ENCODE data around the gene JSRP1.

Gene JSRP1

GRCh38 chr19:2223959-2224358 lies 32.3 kb downstream of the JSRP1 start:
- DNase-seq (ENCODE audit: low read depth), result no peak
- TF ChIP-seq, protein P1, sequence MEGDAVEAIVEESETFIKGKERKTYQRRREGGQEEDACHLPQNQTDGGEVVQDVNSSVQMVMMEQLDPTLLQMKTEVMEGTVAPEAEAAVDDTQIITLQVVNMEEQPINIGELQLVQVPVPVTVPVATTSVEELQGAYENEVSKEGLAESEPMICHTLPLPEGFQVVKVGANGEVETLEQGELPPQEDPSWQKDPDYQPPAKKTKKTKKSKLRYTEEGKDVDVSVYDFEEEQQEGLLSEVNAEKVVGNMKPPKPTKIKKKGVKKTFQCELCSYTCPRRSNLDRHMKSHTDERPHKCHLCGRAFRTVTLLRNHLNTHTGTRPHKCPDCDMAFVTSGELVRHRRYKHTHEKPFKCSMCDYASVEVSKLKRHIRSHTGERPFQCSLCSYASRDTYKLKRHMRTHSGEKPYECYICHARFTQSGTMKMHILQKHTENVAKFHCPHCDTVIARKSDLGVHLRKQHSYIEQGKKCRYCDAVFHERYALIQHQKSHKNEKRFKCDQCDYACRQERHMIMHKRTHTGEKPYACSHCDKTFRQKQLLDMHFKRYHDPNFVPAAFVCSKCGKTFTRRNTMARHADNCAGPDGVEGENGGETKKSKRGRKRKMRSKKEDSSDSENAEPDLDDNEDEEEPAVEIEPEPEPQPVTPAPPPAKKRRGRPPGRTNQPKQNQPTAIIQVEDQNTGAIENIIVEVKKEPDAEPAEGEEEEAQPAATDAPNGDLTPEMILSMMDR (conservative IDR thresholded peaks at IDR 0.05; ENCODE audit: low read length), result no peak
- H3K4me3 ChIP-seq (ENCODE audit: low read length), result no peak overlapping the region

DNA sequence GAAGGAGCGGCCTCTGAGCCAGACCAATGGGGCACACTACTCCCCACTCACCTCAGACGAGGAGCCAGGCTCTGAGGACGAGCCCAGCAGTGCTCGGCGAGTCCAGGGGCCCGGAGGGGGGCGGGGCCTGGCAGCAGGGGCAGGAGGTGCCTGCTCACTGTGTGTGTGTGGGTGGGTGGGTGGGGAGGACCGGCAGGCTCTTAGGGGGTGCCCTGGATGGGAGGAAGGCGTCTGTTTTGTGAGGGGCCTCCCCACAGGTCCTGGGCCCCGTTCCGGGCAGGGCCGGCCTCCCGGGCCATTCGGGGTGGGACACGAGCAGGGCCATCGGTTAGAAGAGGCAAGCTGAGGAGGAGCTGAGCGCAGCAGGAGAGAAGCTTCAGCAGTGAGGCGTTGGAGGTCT lies 32.8 kb downstream of the JSRP1 start:
- TF ChIP-seq, protein P1 (conservative IDR thresholded peaks at IDR 0.05; ENCODE audit: low read length), result no peak
- DNase-seq (ENCODE audit: low read depth), result no peak
- no peak overlapping the region for H3K4me3 ChIP-seq (ENCODE audit: low read length)

- H3K4me3 ChIP-seq (ENCODE audit: low read length), result no peak overlapping the region
- DNase-seq (ENCODE audit: low read depth), result no peak
- TF ChIP-seq, protein P1 (conservative IDR thresholded peaks at IDR 0.05; ENCODE audit: low read length), result no peak
Observed at GRCh38 chr19:2221918-2222317, 34.3 kb downstream of the JSRP1 start.

DNA sequence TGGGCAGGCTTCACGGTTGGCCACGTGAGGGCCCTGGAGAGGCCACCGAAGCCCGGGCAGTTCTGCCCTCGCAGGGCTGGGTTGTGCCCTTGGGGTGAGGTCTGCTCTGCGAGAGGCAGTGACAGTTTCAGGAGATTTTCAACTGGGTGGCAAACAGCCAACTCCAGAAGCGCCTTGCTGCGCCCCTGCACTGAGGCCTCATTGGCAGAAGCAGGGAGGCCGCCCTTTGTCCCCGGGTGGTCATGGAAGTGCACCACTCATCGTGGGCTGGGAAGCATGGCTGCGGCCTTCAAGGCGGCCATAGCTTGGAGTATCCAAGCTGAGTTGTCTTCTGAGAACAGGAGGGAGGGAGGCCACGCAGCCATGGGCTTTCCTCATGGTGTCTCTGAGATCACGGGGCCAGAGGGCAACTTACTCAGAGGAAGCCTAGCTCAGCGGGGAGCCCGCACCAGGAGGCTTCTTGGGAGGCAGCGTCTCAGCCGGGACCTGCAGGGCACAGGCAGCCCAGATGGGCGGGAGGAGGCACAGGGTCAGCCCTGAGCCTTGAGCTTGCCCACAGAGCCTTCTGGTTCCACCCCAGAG lies 34.9 kb downstream of the JSRP1 start:
- TF ChIP-seq, protein P1 (conservative IDR thresholded peaks at IDR 0.05; ENCODE audit: low read length), result no peak
- DNase-seq (ENCODE audit: low read depth), result no peak
- no peak overlapping the region for H3K4me3 ChIP-seq (ENCODE audit: low read length)

DNA sequence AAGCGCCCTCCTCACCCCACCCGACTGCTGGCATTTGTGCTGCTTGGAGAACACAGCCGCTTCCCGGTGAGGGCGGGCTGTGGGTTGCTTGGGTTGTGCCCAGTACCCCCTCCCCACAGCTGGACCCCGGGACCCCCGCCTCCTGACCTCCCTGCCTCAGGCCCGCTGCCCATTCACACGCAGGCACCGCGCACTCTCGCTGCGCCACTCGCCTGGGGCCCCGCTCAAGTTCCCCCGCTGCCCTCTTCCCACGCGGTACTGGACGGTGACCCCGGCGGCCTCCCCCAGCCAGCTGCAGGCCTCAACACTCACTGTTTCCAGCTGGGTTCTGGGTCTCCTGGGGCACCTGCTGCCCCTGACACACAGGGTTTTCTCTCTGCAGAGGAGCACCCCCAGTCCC lies 36.5 kb downstream of the JSRP1 start:
- H3K4me3 ChIP-seq (ENCODE audit: low read length), result no peak overlapping the region
- no peak for DNase-seq (ENCODE audit: low read depth)
- TF ChIP-seq, protein P1 (conservative IDR thresholded peaks at IDR 0.05; ENCODE audit: low read length), result no peak

DNA sequence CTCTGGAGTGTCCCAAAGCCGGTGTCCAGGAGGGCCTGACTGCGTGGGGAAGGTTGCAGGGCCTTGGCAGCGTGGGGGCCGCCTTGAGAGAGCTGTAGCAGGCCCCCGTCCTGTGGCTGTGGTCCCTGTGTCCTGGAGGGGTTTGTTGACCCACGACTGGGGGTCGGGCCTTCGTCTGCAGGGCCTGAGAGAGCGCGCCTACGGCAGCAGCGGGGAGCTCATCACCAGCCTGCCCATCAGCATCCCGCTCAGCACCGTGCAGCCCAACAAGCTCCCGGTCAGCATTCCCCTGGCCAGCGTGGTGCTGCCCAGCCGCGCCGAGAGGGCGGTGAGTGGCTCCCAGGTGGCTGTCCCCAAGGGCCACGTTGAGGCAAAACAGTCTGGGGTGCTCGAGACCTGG lies 38.6 kb downstream of the JSRP1 start:
- DNase-seq (ENCODE audit: low read depth), result no peak
- TF ChIP-seq, protein P1 (conservative IDR thresholded peaks at IDR 0.05; ENCODE audit: low read length), result no peak
- no peak overlapping the region for H3K4me3 ChIP-seq (ENCODE audit: low read length)

DNA sequence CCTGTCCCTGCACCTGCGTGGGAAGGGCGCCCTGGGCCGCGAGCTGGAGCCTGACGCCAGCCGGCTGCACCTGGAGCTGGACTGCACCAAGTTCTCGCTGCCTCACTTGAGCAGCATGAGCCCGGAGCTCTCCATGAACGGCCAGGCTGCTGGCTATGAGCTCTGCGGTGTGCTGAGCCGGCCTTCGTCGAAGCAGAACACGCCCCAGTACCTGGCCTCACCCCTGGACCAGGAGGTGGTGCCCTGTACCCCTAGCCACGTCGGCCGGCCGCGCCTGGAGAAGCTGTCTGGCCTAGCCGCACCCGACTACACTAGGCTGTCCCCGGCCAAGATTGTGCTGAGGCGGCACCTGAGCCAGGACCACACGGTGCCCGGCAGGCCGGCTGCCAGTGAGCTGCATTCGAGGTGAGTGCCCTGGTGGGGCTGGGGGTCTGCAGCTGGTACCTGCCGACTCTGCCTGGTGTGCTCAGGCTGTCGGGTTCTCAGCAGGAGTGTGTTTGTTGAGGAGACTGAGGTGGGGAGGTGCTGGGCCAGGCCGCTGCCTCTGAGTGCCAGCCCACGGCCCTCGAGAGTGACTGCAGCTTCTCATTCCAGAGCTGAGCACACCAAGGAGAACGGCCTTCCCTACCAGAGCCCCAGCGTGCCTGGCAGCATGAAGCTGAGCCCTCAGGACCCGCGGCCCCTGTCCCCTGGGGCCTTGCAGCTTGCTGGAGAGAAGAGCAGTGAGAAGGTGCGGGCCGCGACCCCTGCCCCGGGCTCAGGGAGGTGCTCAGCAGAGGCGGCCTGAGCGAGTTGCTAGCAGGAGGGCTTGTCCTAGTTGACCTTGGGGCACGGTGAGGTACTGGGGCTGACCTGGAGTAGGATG lies 39.6 kb downstream of the JSRP1 start:
- no peak overlapping the region for H3K4me3 ChIP-seq (ENCODE audit: low read length)
- no peak for DNase-seq (ENCODE audit: low read depth)
- TF ChIP-seq, protein P1 (conservative IDR thresholded peaks at IDR 0.05; ENCODE audit: low read length), result no peak
